Adrenal gland (tissue), 12 donors: ENCODE data around the gene TSKU. TPM values are rescaled to one million over a fixed set of nuclear protein-coding genes. Genes with fewer than 3 reads are reported as not detected.

Source experiments
- DNase-seq, 7 donors: peaks; one replicate each; pipeline ENCODE4 v3.0.0-alpha.2; 2019 to 2020
- H3K27ac ChIP-seq, 5 donors: fragments of 200-600 bp; sonication (generic) in 4 of 5; 1 replicate in 3 of 5; 2 replicates in 2 of 5; pipeline versions ENCODE4 v1.5.1 to v1.8.0; 2016 to 2020; ENCODE audit warnings: mild to moderate bottlenecking in 1 of 5
- H3K27me3 ChIP-seq: fragments of 200-600 bp; 2 replicates; pipeline ENCODE4 v1.8.0; 2021
- H3K36me3 ChIP-seq, 2 donors: fragments of 200-600 bp; replicated peaks in 1 of 2; 1 replicate in 1 of 2; 2 replicates in 1 of 2; pipeline versions ENCODE4 v1.5.1 to v1.8.0; 2018 to 2022
- H3K4me1 ChIP-seq, 2 donors: fragments of 200-600 bp; replicated peaks in 1 of 2; 1 replicate in 1 of 2; 2 replicates in 1 of 2; pipeline versions ENCODE4 v1.5.1 to v1.8.0; 2018 to 2021
- H3K4me3 ChIP-seq, 4 donors: fragments of 200-600 bp; sonication (generic) in 3 of 4; one replicate each; pipeline ENCODE4 v1.5.1; 2016 to 2018
- H3K9me3 ChIP-seq, 3 donors: fragments of 200-600 bp; sonication (generic) in 1 of 3; replicated peaks in 1 of 3; 1 replicate in 2 of 3; 2 replicates in 1 of 3; pipeline versions ENCODE4 v1.5.1 to v1.8.0; 2016 to 2021
- POLR2A ChIP-seq, 2 donors: fragments of 450-650 bp; IDR thresholded peaks; one replicate each; pipeline ENCODE4 v1.6.1; 2017; ENCODE audit warnings: antibody characterized with exemption in 2 of 2, mild to moderate bottlenecking in 2 of 2, moderate library complexity in 1 of 2
- WGBS, 4 donors: extraction: QIAGEN DNeasy Blood & Tissue Kit in 2 of 4; methylation state at CpG; one replicate each; pipeline versions ENCODE4 v1.1.5 to v1.1.7; 2013 to 2017; 5-methylcytosine and 5-hydroxymethylcytosine counted together
- intact Hi-C, 2 donors: fragments of 100-400 bp; cut with DNase I; formaldehyde crosslinking; loops; one replicate each; pipeline versions ENCODE4 v1.14.1 to v1.15.0; 2022 to 2023
- polyA plus RNA-seq, 3 donors: library from polyadenylated mRNA; stranded (reverse); fragments of 200-250 nt in 2 of 3; fragments of 350-450 nt in 1 of 3; fragmentation: Illumina TruSeq in 1 of 3; extraction: RNeasy Lipid Tissue Mini Kit (QIAGEN cat#74804) in 1 of 3; gene quantifications; one replicate each; pipeline ENCODE4 v1.2.3, GENCODE V29; 2013 to 2014
- total RNA-seq, 9 donors: library from RNA; depleted of rRNA in 4 of 9; stranded (reverse); fragments of >200 nt in 4 of 9; fragments of 120-200 nt in 1 of 9; fragmentation: NEBNext Ultra II Directional in 1 of 9; extraction: Animal tissue kit (Norgen Biotek cat#: 25700) in 1 of 9; gene quantifications; one replicate each; pipeline versions ENCODE4 v1.1.0 to v1.2.4, GENCODE V29; 2013 to 2023
- TF ChIP-seq, protein P1 (sequence below), 6 experiments: fragments of 450-650 bp in 4 of 6; fragments of 200-600 bp in 2 of 6; sonication (generic) in 1 of 6; IDR thresholded peaks; 1 replicate in 5 of 6; 2 replicates in 1 of 6; pipeline versions ENCODE4 v1.5.1 to v1.8.0; 2016 to 2021; ENCODE audit warnings: antibody characterized with exemption in 6 of 6, mild to moderate bottlenecking in 2 of 6, moderate library complexity in 1 of 6
- donor health status: healthy with polysubstance abuse.
- donor health status: Bipolar disorder and iron deficiency.
- donor health status: DM: yes; HTN: yes; CAD: no.
- donor health status: DM: no; HTN: no; CAD: no.
- donor health status: DM: no; HTN: no; CAD: no.
- donor health status: DM: yes; HTN: yes; CAD: no.

Gene TSKU
- total and polyA plus RNA-seq, 12 donors, result 6.7 to 129 (median 12.7) TPM

DNA sequence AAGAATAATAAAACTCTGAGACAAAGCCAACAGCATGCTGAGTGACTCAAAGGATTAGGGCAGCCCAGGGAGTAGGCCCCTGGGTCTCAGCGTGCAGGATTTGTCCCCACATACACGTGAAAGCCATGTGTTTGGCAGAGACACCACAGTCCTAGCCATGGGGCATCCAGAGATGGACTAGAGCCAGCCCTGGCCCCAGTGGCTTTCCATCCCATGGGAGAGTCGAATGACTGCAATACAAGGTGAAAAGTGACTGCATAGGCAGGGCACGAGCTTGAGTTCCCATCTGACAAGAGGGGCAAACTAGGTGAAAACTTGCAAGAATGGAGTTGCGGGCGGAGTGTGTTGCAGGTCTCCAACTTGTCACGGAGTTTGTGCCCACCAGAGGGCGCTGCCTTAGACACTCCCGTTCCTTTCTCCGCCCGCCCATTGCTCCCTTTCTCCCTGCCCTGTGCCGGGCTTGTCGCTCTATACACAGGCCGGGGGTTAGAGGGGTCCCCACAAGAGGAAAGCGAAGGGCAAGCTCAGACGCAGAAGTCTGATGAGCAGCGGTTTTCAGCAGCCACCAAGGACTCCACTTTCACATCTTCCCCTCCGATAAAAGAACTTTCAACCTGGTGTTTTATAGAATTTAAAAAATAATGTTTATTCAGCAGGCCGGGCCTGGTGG lies 24.2 kb downstream of the TSKU start:
- DNase-seq, result peak; percentile 79 to 94 (median 89)
- H3K4me1 ChIP-seq, result peaks cover 0 to 4% of the 10 kb centered on the region in 2 donors
- no peaks in the 10 kb centered on the region for H3K27me3 ChIP-seq
- no peaks in the 10 kb centered on the region for H3K36me3 ChIP-seq
- 7 to 15% (median 13%) methylated on average over 14 to 19 of the region's 19 CpGs for WGBS, 4 donors
- no peak overlapping the region for H3K4me3 ChIP-seq
- no peaks in the 10 kb centered on the region for H3K9me3 ChIP-seq
- H3K27ac ChIP-seq, result peak overlapping the region in 1 of 5 donors; percentile 0
- TF ChIP-seq, protein P1, sequence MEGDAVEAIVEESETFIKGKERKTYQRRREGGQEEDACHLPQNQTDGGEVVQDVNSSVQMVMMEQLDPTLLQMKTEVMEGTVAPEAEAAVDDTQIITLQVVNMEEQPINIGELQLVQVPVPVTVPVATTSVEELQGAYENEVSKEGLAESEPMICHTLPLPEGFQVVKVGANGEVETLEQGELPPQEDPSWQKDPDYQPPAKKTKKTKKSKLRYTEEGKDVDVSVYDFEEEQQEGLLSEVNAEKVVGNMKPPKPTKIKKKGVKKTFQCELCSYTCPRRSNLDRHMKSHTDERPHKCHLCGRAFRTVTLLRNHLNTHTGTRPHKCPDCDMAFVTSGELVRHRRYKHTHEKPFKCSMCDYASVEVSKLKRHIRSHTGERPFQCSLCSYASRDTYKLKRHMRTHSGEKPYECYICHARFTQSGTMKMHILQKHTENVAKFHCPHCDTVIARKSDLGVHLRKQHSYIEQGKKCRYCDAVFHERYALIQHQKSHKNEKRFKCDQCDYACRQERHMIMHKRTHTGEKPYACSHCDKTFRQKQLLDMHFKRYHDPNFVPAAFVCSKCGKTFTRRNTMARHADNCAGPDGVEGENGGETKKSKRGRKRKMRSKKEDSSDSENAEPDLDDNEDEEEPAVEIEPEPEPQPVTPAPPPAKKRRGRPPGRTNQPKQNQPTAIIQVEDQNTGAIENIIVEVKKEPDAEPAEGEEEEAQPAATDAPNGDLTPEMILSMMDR (IDR thresholded peaks at IDR 0.05), result peak; percentile 64 to 85 (median 76)
- TF ChIP-seq POLR2A (IDR thresholded peaks at IDR 0.05), result no peak
- intact Hi-C loops, result loop anchor here (5.0 to 10.0 kb wide), 4 partner anchors 110 to 237 kb away; no protein-coding TSS in a partner anchor

GRCh38 chr11:76808171-76808570 lies 25.0 kb downstream of the TSKU start:
- no peak for TF ChIP-seq POLR2A (IDR thresholded peaks at IDR 0.05)
- Histone ChIP-seq H3K9me3 (no peaks in the 10 kb centered on the region), H3K27ac (no peak overlapping the region), H3K36me3 (no peaks in the 10 kb centered on the region), H3K4me3 (no peak overlapping the region), H3K27me3 (no peaks in the 10 kb centered on the region), H3K4me1 (peaks cover 0 to 4% of the 10 kb centered on the region in 2 donors)
- 86 to 87% (median 86%) methylated on average over 12 of the region's 12 CpGs for WGBS, 4 donors
- peak in 1 of 7 donors; percentile 46 for DNase-seq
- intact Hi-C loops, result loop anchor here (5.0 to 10.0 kb wide), 4 partner anchors 109 to 237 kb away; no protein-coding TSS in a partner anchor

DNA sequence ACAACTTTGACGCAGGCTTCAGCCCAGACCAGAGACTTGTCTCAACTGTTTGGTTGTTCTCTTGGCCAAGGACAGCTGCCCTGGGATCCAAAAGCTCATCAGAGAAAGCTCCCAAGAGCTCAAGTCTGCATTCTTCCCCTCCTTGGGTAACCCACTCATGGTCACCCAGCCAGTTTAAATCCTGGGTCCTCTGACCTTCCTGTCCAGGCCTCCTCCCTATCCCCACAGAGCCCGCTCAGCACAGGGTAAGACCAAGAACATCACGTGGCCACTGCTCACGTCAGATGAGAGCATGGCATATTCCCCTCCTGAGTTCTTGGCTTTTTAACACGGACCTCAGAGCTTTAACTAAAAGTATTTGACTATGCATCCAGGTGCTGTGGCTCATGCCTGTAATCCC lies 25.8 kb downstream of the TSKU start:
- WGBS, 4 donors, result 75 to 88% (median 79%) methylated on average over 5 of the region's 5 CpGs
- peak in 1 of 7 donors; percentile 41 for DNase-seq
- TF ChIP-seq, protein P1 (IDR thresholded peaks at IDR 0.05), result no peak
- no peak for TF ChIP-seq POLR2A (IDR thresholded peaks at IDR 0.05)

DNA sequence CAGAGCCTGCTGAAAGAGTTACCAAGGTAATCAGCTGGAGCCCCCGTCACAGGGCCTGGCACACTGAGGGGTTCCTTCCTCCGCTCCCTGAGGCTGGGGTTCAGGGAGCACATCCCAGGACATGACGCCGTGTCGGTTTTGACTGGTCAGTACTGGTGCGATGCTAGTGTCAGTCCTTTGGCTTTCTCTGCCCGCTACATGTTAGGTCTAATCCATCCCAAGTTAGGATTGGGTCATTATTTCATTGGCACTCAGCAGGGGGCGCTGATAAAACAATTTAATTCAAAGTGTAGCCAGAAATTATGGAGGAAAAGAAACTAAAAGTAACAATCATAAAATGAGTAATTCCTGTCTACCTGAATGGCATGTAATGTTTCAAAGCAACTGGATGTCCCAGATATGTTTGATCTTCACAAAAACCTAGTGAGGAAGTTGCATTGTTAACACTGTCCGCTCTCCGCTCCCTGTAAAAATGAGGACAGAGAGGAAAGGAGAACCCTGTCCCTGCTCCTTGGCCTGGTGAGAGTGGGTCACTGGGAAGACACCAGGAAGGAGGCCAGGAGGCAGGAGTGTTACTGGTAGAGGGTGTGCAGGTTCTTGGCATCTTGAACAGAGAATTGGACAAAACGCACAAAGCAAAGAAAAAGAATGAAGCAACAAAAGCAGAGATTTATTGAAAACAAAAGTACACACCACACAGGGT lies 27.1 kb downstream of the TSKU start:
- WGBS, 4 donors, result 59 to 67% (median 65%) methylated on average over 10 to 11 of the region's 11 CpGs
- H3K9me3 ChIP-seq, result peaks cover 0 to 4% (median 0%) of the 10 kb centered on the region in 3 donors
- peak overlapping the region in 1 of 5 donors; percentile 30 for H3K27ac ChIP-seq
- DNase-seq, result peak; percentile 44 to 86 (median 60)
- H3K36me3 ChIP-seq, result no peaks in the 10 kb centered on the region
- H3K27me3 ChIP-seq, result no peaks in the 10 kb centered on the region
- TF ChIP-seq POLR2A (IDR thresholded peaks at IDR 0.05), result no peak
- TF ChIP-seq, protein P1 (IDR thresholded peaks at IDR 0.05), result peak; percentile 50 to 87 (median 70)
- intact Hi-C loops, result no loop called here
- H3K4me1 ChIP-seq, result peaks cover 0 to 4% of the 10 kb centered on the region in 2 donors
- H3K4me3 ChIP-seq, result no peak overlapping the region

More for the DNA sequence above, 25.8 kb downstream of the TSKU start:
- intact Hi-C loops, result loop anchor here (5.0 to 10.0 kb wide), 4 partner anchors 108 to 236 kb away; no protein-coding TSS in a partner anchor
- no peak overlapping the region for H3K27ac ChIP-seq
- no peak overlapping the region for H3K4me3 ChIP-seq
- H3K27me3 ChIP-seq, result no peaks in the 10 kb centered on the region
- H3K36me3 ChIP-seq, result no peaks in the 10 kb centered on the region
- H3K4me1 ChIP-seq, result peaks cover 0 to 4% of the 10 kb centered on the region in 2 donors
- H3K9me3 ChIP-seq, result no peaks in the 10 kb centered on the region
